PC-3 (cell line): Measurements from ENCODE around the gene MACROH2A2. TPM values are rescaled to one million over a fixed set of nuclear protein-coding genes. Genes with fewer than 3 reads are reported as not detected.

Experiments used
- ATAC-seq: fragments of 200-7000 bp; cut with Tn5 transposase; 2 replicates; pipeline ENCODE4 v1.9.1; 2020; ENCODE audit warnings: mild to moderate bottlenecking, moderate library complexity
- BruUV-seq: library from RNA; stranded (reverse); fragments of 400-500 nt; replicated peaks from 2 replicates; lab custom pipeline; 2021; lab: Mats Ljungman, UMichigan
- CTCF ChIA-PET: fragments of 300-600 bp; sonication (Branson Sonifier 250); formaldehyde crosslinking; loops from one replicate; lab custom pipeline; 2022; ENCODE audit warnings: antibody characterized with exemption; lab: Charles Lee
- POLR2A ChIA-PET: fragments of 300-600 bp; sonication (Branson Sonifier 250); formaldehyde crosslinking; loops from one replicate; lab custom pipeline; 2022; ENCODE audit warnings: antibody characterized with exemption; ENCODE audit not compliant: unreplicated experiment; lab: Charles Lee
- DNase-seq: peaks from one replicate; pipeline ENCODE4 v3.0.0-alpha.2; 2015
- H2AFZ ChIP-seq: fragments of 300-600 bp; sonication (generic); 2 replicates; pipeline ENCODE4 v1.6.0; 2016; ENCODE audit warnings: antibody characterized with exemption, low read length
- H3F3A ChIP-seq: fragments of 300-600 bp; sonication (generic); one replicate; pipeline ENCODE4 v1.6.0; 2017; ENCODE audit warnings: antibody characterized with exemption, low read length, control low read depth, mild to moderate bottlenecking; ENCODE audit not compliant: unreplicated experiment
- H3K27ac ChIP-seq: fragments of 300-600 bp; sonication (generic); 2 replicates; pipeline ENCODE4 v1.5.1; 2016; ENCODE audit warnings: mild to moderate bottlenecking, low read length
- H3K27me3 ChIP-seq: fragments of 300-600 bp; sonication (generic); 2 replicates; pipeline ENCODE4 v1.6.1; 2016; ENCODE audit warnings: low read length, mixed read lengths
- H3K36me3 ChIP-seq: fragments of 300-600 bp; sonication (generic); 2 replicates; pipeline ENCODE4 v1.6.1; 2016; ENCODE audit warnings: low read depth, mixed run types, low read length, mixed read lengths
- H3K4me1 ChIP-seq: fragments of 300-600 bp; sonication (generic); 2 replicates; pipeline ENCODE4 v1.5.1; 2016; ENCODE audit warnings: low read length; ENCODE audit not compliant: insufficient read depth
- H3K4me2 ChIP-seq: fragments of 300-600 bp; sonication (generic); 2 replicates; pipeline ENCODE4 v1.6.0; 2016; ENCODE audit warnings: low read length
- H3K4me3 ChIP-seq: fragments of 300-600 bp; sonication (generic); 2 replicates; pipeline ENCODE4 v1.5.1; 2016; ENCODE audit warnings: mild to moderate bottlenecking, low read length, mixed read lengths
- H3K79me2 ChIP-seq: fragments of 300-600 bp; sonication (generic); 2 replicates; pipeline ENCODE4 v1.6.1; 2017; ENCODE audit warnings: low read length, mixed read lengths
- H3K9ac ChIP-seq: fragments of 300-600 bp; sonication (generic); 2 replicates; pipeline ENCODE4 v1.6.0; 2016; ENCODE audit warnings: mild to moderate bottlenecking, low read length
- H3K9me2 ChIP-seq: fragments of 300-600 bp; sonication (generic); replicated peaks from 2 replicates; pipeline ENCODE4 v1.6.1; 2016; ENCODE audit warnings: mixed run types, low read length, mixed read lengths
- H3K9me3 ChIP-seq: fragments of 300-600 bp; sonication (generic); 2 replicates; pipeline ENCODE4 v1.6.1; 2016; ENCODE audit warnings: low read length, mixed read lengths
- H4K20me1 ChIP-seq: fragments of 300-600 bp; sonication (generic); 2 replicates; pipeline ENCODE4 v1.6.1; 2016; ENCODE audit warnings: low read length, mixed read lengths
- CTCF ChIP-seq: fragments of 300-600 bp; sonication (generic); conservative IDR thresholded peaks from 2 replicates; pipeline ENCODE4 v1.5.1; 2017; ENCODE audit warnings: antibody characterized with exemption, low read depth, mild to moderate bottlenecking, low read length
- EZH2 ChIP-seq: fragments of 300-600 bp; sonication (generic); IDR thresholded peaks from one replicate; pipeline ENCODE4 v1.6.1; 2017; ENCODE audit warnings: antibody characterized with exemption, mild to moderate bottlenecking, low read length; ENCODE audit not compliant: unreplicated experiment
- EZH2phosphoT487 ChIP-seq: fragments of 300-600 bp; sonication (generic); IDR thresholded peaks from 2 replicates; pipeline ENCODE4 v1.6.1; 2018; ENCODE audit warnings: mild to moderate bottlenecking, antibody characterized with exemption, low read length, borderline replicate concordance
- intact Hi-C: fragments of 100-400 bp; cut with micrococcal nuclease; formaldehyde crosslinking; loops from 2 replicates; pipeline ENCODE4 v1.9.0; 2023
- total RNA-seq: library from RNA; depleted of rRNA; stranded (reverse); fragments of >200 nt; gene quantifications from 2 replicates; pipeline ENCODE4 v1.2.3, GENCODE V29; 2014

MACROH2A2 gene
- total RNA-seq, 1 experiment from 2014 or later: 86.7 TPM

GRCh38 chr10:70092389-70092718, 39.7 kb downstream of the MACROH2A2 start:
- no peaks in the 10 kb centered on the region for H3K4me1 ChIP-seq
- DNase-seq: no peak
- no peak overlapping the region for H2AFZ ChIP-seq
- no peaks in the 10 kb centered on the region for H3F3A ChIP-seq
- ChIA-PET CTCF (no interaction called here), POLR2A (interaction anchor here (0.6 kb wide), 1 partner anchor 54 kb away, joined by 4 read pairs; the partner anchor contains the start of gene TYSND1)
- TF ChIP-seq EZH2 (no peak), CTCF (no peak), EZH2phosphoT487 (no peak)
- H3K27me3 ChIP-seq: no peaks in the 10 kb centered on the region
- no peak overlapping the region for H3K9ac ChIP-seq
- H3K79me2 ChIP-seq: no peaks in the 10 kb centered on the region
- intact Hi-C loops: no loop called here
- no peak for ATAC-seq
- no peaks in the 10 kb centered on the region for H3K9me2 ChIP-seq
- peaks cover 5% of the 10 kb centered on the region; the same call in 1 of the 2 replicates for H3K36me3 ChIP-seq
- H3K9me3 ChIP-seq: no peaks in the 10 kb centered on the region
- H3K4me3 ChIP-seq: no peak overlapping the region
- no peaks in the 10 kb centered on the region for H4K20me1 ChIP-seq
- H3K4me2 ChIP-seq: no peak overlapping the region
- no peak overlapping the region for H3K27ac ChIP-seq
- no TSS peak for BruUV-seq

GRCh38 chr10:70093335-70093944, 40.8 kb downstream of the MACROH2A2 start:
- Histone ChIP-seq H4K20me1 (no peaks in the 10 kb centered on the region), H3K4me3 (no peak overlapping the region), H3K9me3 (no peaks in the 10 kb centered on the region), H3K79me2 (no peaks in the 10 kb centered on the region), H3K4me2 (no peak overlapping the region), H3K9me2 (no peaks in the 10 kb centered on the region), H2AFZ (no peak overlapping the region), H3K36me3 (peaks cover 8% of the 10 kb centered on the region; the same call in 1 of the 2 replicates), H3K4me1 (no peaks in the 10 kb centered on the region), H3K9ac (no peak overlapping the region), H3F3A (no peaks in the 10 kb centered on the region), H3K27ac (no peak overlapping the region), H3K27me3 (no peaks in the 10 kb centered on the region)
- ATAC-seq (no peak), DNase-seq (no peak)
- CTCF ChIA-PET: interaction anchor here (1.1 kb wide), 1 partner anchor 53 kb away, joined by 3 read pairs; the partner anchor contains the start of gene TYSND1
- POLR2A ChIA-PET: no interaction called here
- intact Hi-C loops: no loop called here
- no TSS peak for BruUV-seq
- TF ChIP-seq EZH2: no peak
- TF ChIP-seq EZH2phosphoT487: no peak
- TF ChIP-seq CTCF: no peak

- CTCF ChIA-PET: interaction anchor here (1.1 kb wide), 1 partner anchor 52 kb away, joined by 3 read pairs; the partner anchor contains the start of gene TYSND1
- Histone ChIP-seq H3K9ac (no peak overlapping the region), H3K79me2 (no peaks in the 10 kb centered on the region), H3K4me2 (no peak overlapping the region), H3F3A (no peaks in the 10 kb centered on the region), H3K9me3 (no peaks in the 10 kb centered on the region), H3K4me1 (no peaks in the 10 kb centered on the region), H3K4me3 (no peak overlapping the region), H4K20me1 (no peaks in the 10 kb centered on the region), H2AFZ (no peak overlapping the region), H3K27ac (no peak overlapping the region), H3K9me2 (no peaks in the 10 kb centered on the region), H3K36me3 (peaks cover 8% of the 10 kb centered on the region; the same call in 1 of the 2 replicates), H3K27me3 (no peaks in the 10 kb centered on the region)
- no TSS peak for BruUV-seq
- ATAC-seq (no peak), DNase-seq (no peak)
- intact Hi-C loops: no loop called here
- POLR2A ChIA-PET: no interaction called here
- no peak for TF ChIP-seq EZH2
- TF ChIP-seq EZH2phosphoT487: no peak
- TF ChIP-seq CTCF: no peak
These were observed 41.6 kb downstream of the MACROH2A2 start for GRCh38 chr10:70094250-70094649.
